Prostate gland (tissue), 2 donors: ENCODE results near the gene TMEM117. TPM values are rescaled to one million over a fixed set of nuclear protein-coding genes. Genes with fewer than 3 reads are reported as not detected.

Source experiments
- DNase-seq: peaks from one replicate; pipeline ENCODE4 v3.0.0-alpha.2; 2019; ENCODE audit warnings: low spot score
- H3K27ac ChIP-seq, 2 donors: fragments of 200-600 bp; sonication (generic); 2 replicates each; pipeline ENCODE4 v1.5.1; 2017 to 2019
- H3K27me3 ChIP-seq: fragments of 200-600 bp; sonication (generic); replicated peaks from 2 replicates; pipeline ENCODE4 v1.5.1; 2019; ENCODE audit not compliant: insufficient read depth
- H3K36me3 ChIP-seq, 2 donors: fragments of 200-600 bp; sonication (generic); 1 replicate in 1 of 2; 2 replicates in 1 of 2; pipeline versions ENCODE4 v1.5.1 to v1.8.1; 2017 to 2019
- H3K4me1 ChIP-seq: fragments of 200-600 bp; sonication (generic); replicated peaks from 2 replicates; pipeline ENCODE4 v1.5.1; 2019
- H3K4me3 ChIP-seq, 2 donors: fragments of 200-600 bp; sonication (generic); 2 replicates each; pipeline ENCODE4 v1.5.1; 2017 to 2019
- H3K9me3 ChIP-seq: fragments of 200-600 bp; sonication (generic); 2 replicates; pipeline ENCODE4 v1.5.1; 2017
- CTCF ChIP-seq, 4 experiments: fragments of 200-600 bp in 2 of 4; fragments of 450-650 bp in 2 of 4; sonication (generic) in 2 of 4; IDR thresholded peaks; 1 replicate in 3 of 4; 2 replicates in 1 of 4; pipeline ENCODE4 v1.5.1; 2016 to 2019; ENCODE audit warnings: antibody characterized with exemption in 4 of 4, mild to moderate bottlenecking in 2 of 4, moderate library complexity in 2 of 4
- POLR2A ChIP-seq: fragments of 450-650 bp; IDR thresholded peaks from one replicate; pipeline ENCODE4 v1.6.1; 2016; ENCODE audit warnings: antibody characterized with exemption, mild to moderate bottlenecking
- POLR2AphosphoS5 ChIP-seq: sonication (generic); formaldehyde crosslinking; IDR thresholded peaks from one replicate; pipeline ENCODE4 v1.6.1; 2017; ENCODE audit warnings: antibody characterized with exemption
- WGBS: methylation state at CpG from one replicate; pipeline ENCODE4 v1.1.5; 2018; 5-methylcytosine and 5-hydroxymethylcytosine counted together
- intact Hi-C: fragments of 100-400 bp; cut with DNase I; formaldehyde crosslinking; loops from one replicate; pipeline ENCODE4 v1.14.2; 2022
- total RNA-seq, 2 donors: library from RNA; depleted of rRNA; stranded (reverse); fragments of >200 nt; gene quantifications; one replicate each; pipeline ENCODE4 v1.1.0, GENCODE V29; 2016

Gene TMEM117
- total RNA-seq, 2 donors from 2014 or later = 15.5 to 26.5 TPM

- 69% methylated on average over 2 of the region's 2 CpGs for WGBS
- Histone ChIP-seq H3K9me3 (no peaks in the 10 kb centered on the region), H3K4me1 (no peaks in the 10 kb centered on the region), H3K36me3 (no peaks in the 10 kb centered on the region), H3K27me3 (no peaks in the 10 kb centered on the region), H3K4me3 (no peak overlapping the region), H3K27ac (no peak overlapping the region)
- intact Hi-C loops = no loop called here
- TF ChIP-seq POLR2AphosphoS5 = no peak
- no peak for DNase-seq
Observed at GRCh38 chr12:44253338-44253856, 417.5 kb downstream of the TMEM117 start.

GRCh38 chr12:44258246-44258645 is 422.4 kb downstream of the TMEM117 start:
- H3K4me1 ChIP-seq = no peaks in the 10 kb centered on the region
- H3K36me3 ChIP-seq = no peaks in the 10 kb centered on the region
- intact Hi-C loops = no loop called here
- H3K27ac ChIP-seq = no peak overlapping the region
- H3K9me3 ChIP-seq = no peaks in the 10 kb centered on the region
- no peaks in the 10 kb centered on the region for H3K27me3 ChIP-seq
- 97% methylated on average over 1 of the region's 1 CpG for WGBS
- DNase-seq = no peak
- H3K4me3 ChIP-seq = no peak overlapping the region
- no peak for TF ChIP-seq POLR2A
- TF ChIP-seq POLR2AphosphoS5 = no peak
- no peak for TF ChIP-seq CTCF (IDR thresholded peaks at IDR 0.05)

- Histone ChIP-seq H3K36me3 (no peaks in the 10 kb centered on the region), H3K4me1 (no peaks in the 10 kb centered on the region), H3K4me3 (no peak overlapping the region), H3K27me3 (no peaks in the 10 kb centered on the region), H3K9me3 (no peaks in the 10 kb centered on the region), H3K27ac (no peak overlapping the region)
- TF ChIP-seq POLR2AphosphoS5 = no peak
- no peak for TF ChIP-seq POLR2A
- TF ChIP-seq CTCF (IDR thresholded peaks at IDR 0.05) = no peak
- 96% methylated on average over 6 of the region's 6 CpGs for WGBS
- no peak for DNase-seq
- intact Hi-C loops = no loop called here
Observed at GRCh38 chr12:44259890-44260289, 424.0 kb downstream of the TMEM117 start.

- no peak for TF ChIP-seq CTCF (IDR thresholded peaks at IDR 0.05)
- no peak for TF ChIP-seq POLR2A
- H3K27ac ChIP-seq = no peak overlapping the region
- H3K27me3 ChIP-seq = no peaks in the 10 kb centered on the region
- H3K9me3 ChIP-seq = no peaks in the 10 kb centered on the region
- H3K36me3 ChIP-seq = no peaks in the 10 kb centered on the region
- 97% methylated on average over 1 of the region's 1 CpG for WGBS
- H3K4me1 ChIP-seq = no peaks in the 10 kb centered on the region
- H3K4me3 ChIP-seq = no peak overlapping the region
- intact Hi-C loops = no loop called here
- no peak for DNase-seq
Observed at GRCh38 chr12:44260581-44260980, 424.7 kb downstream of the TMEM117 start.

GRCh38 chr12:44285321-44285960 is 449.6 kb downstream of the TMEM117 start:
- Histone ChIP-seq H3K9me3 (no peaks in the 10 kb centered on the region), H3K36me3 (no peaks in the 10 kb centered on the region), H3K27ac (no peak overlapping the region), H3K4me3 (no peak overlapping the region), H3K27me3 (no peaks in the 10 kb centered on the region), H3K4me1 (no peaks in the 10 kb centered on the region)
- no peak for DNase-seq
- 15% methylated on average over 3 of the region's 3 CpGs for WGBS
- intact Hi-C loops = no loop called here
- TF ChIP-seq POLR2AphosphoS5 = no peak
- no peak for TF ChIP-seq CTCF (IDR thresholded peaks at IDR 0.05)
